Activated CD8-positive, alpha-beta T cell treated with anti-CD3 and anti-CD28 coated beads, Interleukin-2, amount 10 ng/mL, durations not matched to agents 7 days and 5 days (primary cell): ENCODE data around the gene PYGO2. TPM values are rescaled to one million over a fixed set of nuclear protein-coding genes. Genes with fewer than 3 reads are reported as not detected.
"Not testable (repeated sequence)": the region's sequence is repeated elsewhere in the genome, so short reads cannot be mapped to it uniquely, and the experiment has no call there.

Experiments
- ATAC-seq: fragments of 150-1000 bp; cut with Tn5 transposase; one replicate; pipeline ENCODE4 v1.10.0; 2021; ENCODE audit warnings: moderate library complexity
- CTCF ChIA-PET: fragments of 350-600 bp; sonication (Branson Sonifier 250); formaldehyde crosslinking; loops from one replicate; lab custom pipeline; 2021; ENCODE audit warnings: antibody characterized with exemption; lab: Charles Lee
- POLR2A ChIA-PET: fragments of 350-600 bp; sonication (Branson Sonifier 250); formaldehyde crosslinking; loops from one replicate; lab custom pipeline; 2021; ENCODE audit warnings: antibody characterized with exemption; lab: Charles Lee
- DNase-seq: peaks from one replicate; pipeline ENCODE4 v3.0.0-alpha.2; 2020
- H3K27ac Mint-ChIP-seq: one replicate; pipeline ENCODE4 v1.8.0; 2021; ENCODE audit warnings: mild to moderate bottlenecking, mixed read lengths
- H3K27me3 Mint-ChIP-seq: one replicate; pipeline ENCODE4 v1.8.0; 2021; ENCODE audit warnings: low read depth, mixed read lengths
- H3K36me3 Mint-ChIP-seq: one replicate; pipeline ENCODE4 v1.8.0; 2021; ENCODE audit warnings: low read depth, mixed read lengths
- H3K4me1 Mint-ChIP-seq: one replicate; pipeline ENCODE4 v1.8.0; 2021; ENCODE audit warnings: low read depth, mixed read lengths
- H3K4me3 Mint-ChIP-seq: one replicate; pipeline ENCODE4 v1.8.0; 2021; ENCODE audit warnings: mild to moderate bottlenecking, mixed read lengths
- H3K9me3 Mint-ChIP-seq: one replicate; pipeline ENCODE4 v1.8.0; 2022; ENCODE audit warnings: mixed read lengths; ENCODE audit not compliant: insufficient read depth
- total RNA-seq, 2 experiments: library from RNA; stranded (reverse); gene quantifications; one replicate each; pipeline ENCODE4 v1.2.3, GENCODE V29; 2021

The PYGO2 gene
- total RNA-seq, 2 experiments from 2014 or later = 40.2 to 43.9 TPM

- no peaks in the 10 kb centered on the region for H3K9me3 Mint-ChIP-seq
- DNase-seq (no peak), ATAC-seq (no peak)
- H3K36me3 Mint-ChIP-seq = peaks cover 36% of the 10 kb centered on the region
- peaks cover 15% of the 10 kb centered on the region for H3K4me1 Mint-ChIP-seq
- no peaks in the 10 kb centered on the region for H3K27me3 Mint-ChIP-seq
- no peak overlapping the region for H3K27ac Mint-ChIP-seq
- ChIA-PET POLR2A (interaction anchor here (1.1 kb wide), 1 partner anchor 23 kb away, joined by 3 read pairs; no protein-coding TSS in a partner anchor), CTCF (interaction anchor here (1.1 to 13.8 kb wide), 7 partner anchors 21 to 107 kb away, joined by 3 to 139 read pairs (median 10); partner anchors contain the start of genes PBXIP1, PMVK and ZBTB7B)
- no peak overlapping the region for H3K4me3 Mint-ChIP-seq
Measured at GRCh38 chr1:154978360-154978759, 16.8 kb upstream of the PYGO2 start.

GRCh38 chr1:154977762-154978161 lies 16.2 kb upstream of the PYGO2 start:
- Mint-ChIP-seq H3K36me3 (peaks cover 38% of the 10 kb centered on the region), H3K4me1 (peaks cover 18% of the 10 kb centered on the region), H3K27ac (peak overlapping the region; percentile 37)
- not testable (repeated sequence) for H3K27me3 Mint-ChIP-seq, DNase-seq, H3K9me3 Mint-ChIP-seq, ATAC-seq, H3K4me3 Mint-ChIP-seq
- POLR2A ChIA-PET = interaction anchor here (1.1 kb wide), 1 partner anchor 23 kb away, joined by 3 read pairs; no protein-coding TSS in a partner anchor
- CTCF ChIA-PET = interaction anchor here (2.2 to 13.8 kb wide), 4 partner anchors 22 to 108 kb away, joined by 10 to 139 read pairs (median 18); partner anchors contain the start of genes PBXIP1 and ZBTB7B

- CTCF ChIA-PET = interaction anchor here (0.6 to 4.7 kb wide), 6 partner anchors 8 to 666 kb away, joined by 3 to 22 read pairs (median 12); partner anchors contain the start of genes FLAD1, PBXIP1 and PYGO2
- H3K9me3 Mint-ChIP-seq = no peaks in the 10 kb centered on the region
- H3K27ac Mint-ChIP-seq = no peak overlapping the region
- peaks cover 36% of the 10 kb centered on the region for H3K4me1 Mint-ChIP-seq
- H3K4me3 Mint-ChIP-seq = no peak overlapping the region
- ATAC-seq = peak; percentile 4
- POLR2A ChIA-PET = interaction anchor here (0.6 to 4.2 kb wide), 14 partner anchors 8 to 152 kb away, joined by 3 to 31 read pairs (median 8); partner anchors contain the start of genes ADAM15, EFNA1, FLAD1 and PBXIP1
- peak; percentile 70 for DNase-seq
- peaks cover 45% of the 10 kb centered on the region for H3K36me3 Mint-ChIP-seq
- no peaks in the 10 kb centered on the region for H3K27me3 Mint-ChIP-seq
Measured at GRCh38 chr1:154975409-154976059, 14.0 kb upstream of the PYGO2 start.

GRCh38 chr1:154974808-154975408 lies 13.3 kb upstream of the PYGO2 start:
- Mint-ChIP-seq H3K27ac (no peak overlapping the region), H3K9me3 (no peaks in the 10 kb centered on the region), H3K27me3 (no peaks in the 10 kb centered on the region), H3K36me3 (peaks cover 42% of the 10 kb centered on the region), H3K4me3 (no peak overlapping the region), H3K4me1 (peaks cover 36% of the 10 kb centered on the region)
- CTCF ChIA-PET = interaction anchor here (0.9 to 4.7 kb wide), 12 partner anchors 8 to 87 kb away, joined by 3 to 22 read pairs (median 4); partner anchors contain the start of genes FLAD1, PBXIP1 and PYGO2
- POLR2A ChIA-PET = interaction anchor here (0.6 to 4.2 kb wide), 21 partner anchors 8 to 370 kb away, joined by 3 to 31 read pairs (median 6); partner anchors contain the start of genes ADAM15, FLAD1, PBXIP1 and PMVK
- DNase-seq (peak; percentile 97), ATAC-seq (peak; percentile 59)

- Mint-ChIP-seq H3K4me3 (no peak within 1 kb of the TSS), H3K9me3 (no peaks in the 10 kb centered on the region), H3K36me3 (peaks cover 38% of the 10 kb centered on the region), H3K27ac (no peak within 1 kb of the TSS), H3K4me1 (peaks cover 40% of the 10 kb centered on the region), H3K27me3 (no peaks in the 10 kb centered on the region)
- POLR2A ChIA-PET = interaction anchor here (0.6 to 4.2 kb wide), 25 partner anchors 9 to 369 kb away, joined by 3 to 31 read pairs (median 4); partner anchors contain the start of genes ADAM15, FLAD1, PBXIP1 and PMVK
- peak; percentile 98 for DNase-seq
- CTCF ChIA-PET = interaction anchor here (0.9 to 4.7 kb wide), 15 partner anchors 9 to 304 kb away, joined by 3 to 22 read pairs (median 4); partner anchors contain the start of genes FLAD1, PBXIP1 and PYGO2
- ATAC-seq = peak; percentile 91
Measured at GRCh38 chr1:154974102-154974807, 12.7 kb upstream of the PYGO2 start, which contains the start of gene CKS1B. Gene CKS1B (plus strand): TSS chr1:154974681. CDS start chr1:154974746, 65 bp downstream.

- POLR2A ChIA-PET = interaction anchor here (0.7 to 4.2 kb wide), 18 partner anchors 9 to 368 kb away, joined by 3 to 31 read pairs (median 8); partner anchors contain the start of genes FLAD1, PBXIP1, PMVK and PYGO2
- DNase-seq (peak; percentile 97), ATAC-seq (peak; percentile 17)
- no peaks in the 10 kb centered on the region for H3K27me3 Mint-ChIP-seq
- H3K27ac Mint-ChIP-seq = no peak overlapping the region
- CTCF ChIA-PET = interaction anchor here (1.0 to 4.7 kb wide), 13 partner anchors 9 to 304 kb away, joined by 3 to 22 read pairs (median 4); partner anchors contain the start of genes FLAD1, PBXIP1 and PYGO2
- H3K4me3 Mint-ChIP-seq = no peak overlapping the region
- H3K4me1 Mint-ChIP-seq = peaks cover 45% of the 10 kb centered on the region
- no peaks in the 10 kb centered on the region for H3K9me3 Mint-ChIP-seq
- H3K36me3 Mint-ChIP-seq = peaks cover 33% of the 10 kb centered on the region
Measured at GRCh38 chr1:154973344-154974101, 11.9 kb upstream of the PYGO2 start.

GRCh38 chr1:154972517-154973343 lies 11.1 kb upstream of the PYGO2 start:
- Mint-ChIP-seq H3K4me1 (peaks cover 48% of the 10 kb centered on the region), H3K4me3 (no peak overlapping the region), H3K36me3 (peaks cover 33% of the 10 kb centered on the region), H3K9me3 (no peaks in the 10 kb centered on the region), H3K27me3 (no peaks in the 10 kb centered on the region), H3K27ac (peak overlapping the region; percentile 37)
- ATAC-seq (no peak), DNase-seq (no peak)
- ChIA-PET POLR2A (interaction anchor here (0.7 to 4.2 kb wide), 12 partner anchors 8 to 96 kb away, joined by 3 to 31 read pairs (median 7); partner anchors contain the start of genes FLAD1 and PYGO2), CTCF (interaction anchor here (1.9 to 4.7 kb wide), 7 partner anchors 11 to 89 kb away, joined by 4 to 22 read pairs (median 18); partner anchors contain the start of genes FLAD1 and PYGO2)

- no peak for ATAC-seq
- ChIA-PET POLR2A (interaction anchor here (0.7 to 4.2 kb wide), 5 partner anchors 11 to 90 kb away, joined by 3 to 28 read pairs (median 6); partner anchors contain the start of genes FLAD1, PBXIP1 and PYGO2), CTCF (interaction anchor here (3.6 to 4.7 kb wide), 2 partner anchors 10 to 11 kb away, joined by 16 to 22 read pairs; partner anchors contain the start of genes FLAD1 and PYGO2)
- no peaks in the 10 kb centered on the region for H3K9me3 Mint-ChIP-seq
- peaks cover 50% of the 10 kb centered on the region for H3K4me1 Mint-ChIP-seq
- no peak for DNase-seq
- no peaks in the 10 kb centered on the region for H3K27me3 Mint-ChIP-seq
- H3K36me3 Mint-ChIP-seq = peaks cover 33% of the 10 kb centered on the region
- peak overlapping the region; percentile 12 for H3K27ac Mint-ChIP-seq
- H3K4me3 Mint-ChIP-seq = no peak overlapping the region
Measured at GRCh38 chr1:154972213-154972516, 10.6 kb upstream of the PYGO2 start.

GRCh38 chr1:154971341-154971998 lies 9.9 kb upstream of the PYGO2 start:
- POLR2A ChIA-PET = interaction anchor here (0.9 to 4.2 kb wide), 5 partner anchors 10 to 37 kb away, joined by 3 to 28 read pairs (median 11); partner anchors contain the start of genes FLAD1, PBXIP1 and PYGO2
- no peak overlapping the region for H3K4me3 Mint-ChIP-seq

More at GRCh38 chr1:154971341-154971998, 9.9 kb upstream of the PYGO2 start:
- Mint-ChIP-seq H3K9me3 (no peaks in the 10 kb centered on the region), H3K36me3 (peaks cover 35% of the 10 kb centered on the region), H3K27me3 (no peaks in the 10 kb centered on the region), H3K27ac (peak overlapping the region; percentile 23), H3K4me1 (peaks cover 52% of the 10 kb centered on the region)
- no peak for ATAC-seq
- DNase-seq = no peak
- CTCF ChIA-PET = interaction anchor here (0.7 to 4.7 kb wide), 6 partner anchors 10 to 46 kb away, joined by 3 to 22 read pairs (median 7); partner anchors contain the start of genes FLAD1, PBXIP1 and PYGO2
